ENCODE results near the gene KCNIP4.

KCNIP4 gene

GRCh38 chr4:21413807-21414370, 534.7 kb downstream of the KCNIP4 start:
- in situ Hi-C loops (cut with MboI; ENCODE audit: low sequenced_read_pairs, unreplicated experiment): no loop called here
- no peak for TF ChIP-seq CTCF (IDR thresholded peaks at IDR 0.05; ENCODE audit: borderline replicate concordance, control extremely low read depth, extremely low read depth, insufficient read depth, missing control alignments)
- no peak for DNase-seq (ENCODE audit: low spot score)

- in situ Hi-C loops (cut with MboI; ENCODE audit: low sequenced_read_pairs, unreplicated experiment): no loop called here
- TF ChIP-seq CTCF (IDR thresholded peaks at IDR 0.05; ENCODE audit: borderline replicate concordance, control extremely low read depth, extremely low read depth, insufficient read depth, missing control alignments): no peak
These were observed 537.5 kb downstream of the KCNIP4 start for GRCh38 chr4:21411086-21411485.

GRCh38 chr4:21410372-21410771, 538.2 kb downstream of the KCNIP4 start:
- in situ Hi-C loops (cut with MboI; ENCODE audit: low sequenced_read_pairs, unreplicated experiment): no loop called here
- DNase-seq (ENCODE audit: low spot score): no peak
- no peak for TF ChIP-seq CTCF (IDR thresholded peaks at IDR 0.05; ENCODE audit: borderline replicate concordance, control extremely low read depth, extremely low read depth, insufficient read depth, missing control alignments)

More at GRCh38 chr4:21411086-21411485, 537.5 kb downstream of the KCNIP4 start:
- no peak for DNase-seq (ENCODE audit: low spot score)

- no peak for TF ChIP-seq CTCF (IDR thresholded peaks at IDR 0.05; ENCODE audit: borderline replicate concordance, control extremely low read depth, extremely low read depth, insufficient read depth, missing control alignments)
- DNase-seq (ENCODE audit: low spot score): no peak
- in situ Hi-C loops (cut with MboI; ENCODE audit: low sequenced_read_pairs, unreplicated experiment): no loop called here
These were observed 560.9 kb downstream of the KCNIP4 start for GRCh38 chr4:21387683-21388082.

GRCh38 chr4:21386166-21386780, 562.3 kb downstream of the KCNIP4 start:
- in situ Hi-C loops (cut with MboI; ENCODE audit: low sequenced_read_pairs, unreplicated experiment): no loop called here
- DNase-seq (ENCODE audit: low spot score): no peak
- no peak for TF ChIP-seq CTCF (IDR thresholded peaks at IDR 0.05; ENCODE audit: borderline replicate concordance, control extremely low read depth, extremely low read depth, insufficient read depth, missing control alignments)

- no peak for TF ChIP-seq CTCF (IDR thresholded peaks at IDR 0.05; ENCODE audit: borderline replicate concordance, control extremely low read depth, extremely low read depth, insufficient read depth, missing control alignments)
- in situ Hi-C loops (cut with MboI; ENCODE audit: low sequenced_read_pairs, unreplicated experiment): no loop called here
- DNase-seq (ENCODE audit: low spot score): no peak
These were observed 562.9 kb downstream of the KCNIP4 start for GRCh38 chr4:21385706-21386105.
